WERI-Rb-1 (cell line): ENCODE measurements around the gene TMEM132D.

Source experiments
- DNase-seq: peaks from one replicate; pipeline ENCODE4 v3.0.0-alpha.2; 2020
- H3K27ac ChIP-seq: fragments of 250-450 bp; sonication (Bioruptor Pico); 2 replicates; pipeline ENCODE4 v1.5.1; 2020; ENCODE audit warnings: mild to moderate bottlenecking, moderate library complexity
- H3K27me3 ChIP-seq: fragments of 250-450 bp; sonication (Bioruptor Pico); 2 replicates; pipeline ENCODE4 v1.5.1; 2021; ENCODE audit warnings: mild to moderate bottlenecking, low read depth, moderate library complexity; ENCODE audit not compliant: insufficient read depth, severe bottlenecking
- H3K36me3 ChIP-seq: fragments of 250-450 bp; sonication (Bioruptor Pico); 2 replicates; pipeline ENCODE4 v1.5.1; 2020; ENCODE audit warnings: mild to moderate bottlenecking, moderate library complexity
- H3K4me3 ChIP-seq: 2 replicates; pipeline ENCODE4 v1.5.1; 2011; ENCODE audit warnings: low read depth, mild to moderate bottlenecking, control low read depth, low read length
- H3K9me3 ChIP-seq: fragments of 250-450 bp; sonication (Bioruptor Pico); 2 replicates; pipeline ENCODE4 v1.5.1; 2021; ENCODE audit warnings: mild to moderate bottlenecking, moderate library complexity; ENCODE audit not compliant: severe bottlenecking
- TF ChIP-seq, protein P1 (sequence below): IDR thresholded peaks from 2 replicates; pipeline ENCODE4 v1.5.1; 2011; ENCODE audit warnings: low read depth, mild to moderate bottlenecking, control low read depth, inconsistent platforms, low read length

The TMEM132D gene

GRCh38 chr12:129351481-129351880 lies 552.3 kb downstream of the TMEM132D start:
- Histone ChIP-seq H3K27ac (no peak overlapping the region), H3K36me3 (no peaks in the 10 kb centered on the region), H3K4me3 (no peak overlapping the region), H3K9me3 (no peaks in the 10 kb centered on the region), H3K27me3 (no peaks in the 10 kb centered on the region)
- TF ChIP-seq, protein P1, sequence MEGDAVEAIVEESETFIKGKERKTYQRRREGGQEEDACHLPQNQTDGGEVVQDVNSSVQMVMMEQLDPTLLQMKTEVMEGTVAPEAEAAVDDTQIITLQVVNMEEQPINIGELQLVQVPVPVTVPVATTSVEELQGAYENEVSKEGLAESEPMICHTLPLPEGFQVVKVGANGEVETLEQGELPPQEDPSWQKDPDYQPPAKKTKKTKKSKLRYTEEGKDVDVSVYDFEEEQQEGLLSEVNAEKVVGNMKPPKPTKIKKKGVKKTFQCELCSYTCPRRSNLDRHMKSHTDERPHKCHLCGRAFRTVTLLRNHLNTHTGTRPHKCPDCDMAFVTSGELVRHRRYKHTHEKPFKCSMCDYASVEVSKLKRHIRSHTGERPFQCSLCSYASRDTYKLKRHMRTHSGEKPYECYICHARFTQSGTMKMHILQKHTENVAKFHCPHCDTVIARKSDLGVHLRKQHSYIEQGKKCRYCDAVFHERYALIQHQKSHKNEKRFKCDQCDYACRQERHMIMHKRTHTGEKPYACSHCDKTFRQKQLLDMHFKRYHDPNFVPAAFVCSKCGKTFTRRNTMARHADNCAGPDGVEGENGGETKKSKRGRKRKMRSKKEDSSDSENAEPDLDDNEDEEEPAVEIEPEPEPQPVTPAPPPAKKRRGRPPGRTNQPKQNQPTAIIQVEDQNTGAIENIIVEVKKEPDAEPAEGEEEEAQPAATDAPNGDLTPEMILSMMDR = no peak
- DNase-seq = no peak

GRCh38 chr12:129339336-129339735 lies 564.5 kb downstream of the TMEM132D start:
- Histone ChIP-seq H3K9me3 (peaks cover 4% of the 10 kb centered on the region), H3K27ac (no peak overlapping the region), H3K36me3 (no peaks in the 10 kb centered on the region), H3K27me3 (no peaks in the 10 kb centered on the region), H3K4me3 (no peak overlapping the region)
- DNase-seq = no peak
- TF ChIP-seq, protein P1 = no peak

DNA sequence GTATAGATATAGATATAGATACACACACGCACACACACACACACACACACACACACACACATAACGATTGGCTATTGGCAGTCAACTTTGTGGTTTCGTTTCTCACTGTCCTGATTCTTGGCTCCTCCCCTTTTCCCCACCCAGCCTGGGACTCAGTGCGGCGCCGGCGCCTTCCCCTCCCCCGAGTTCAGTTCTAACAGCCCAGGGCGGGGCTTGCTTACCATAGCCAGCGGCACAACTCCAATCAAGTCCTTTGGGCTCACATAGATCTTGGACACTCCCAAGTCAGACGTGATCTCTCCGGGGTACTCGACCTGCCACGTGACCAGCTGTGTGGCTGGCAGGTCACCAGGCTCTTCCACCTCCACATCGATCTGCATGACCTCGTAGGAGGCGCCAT lies 566.4 kb downstream of the TMEM132D start:
- Histone ChIP-seq H3K4me3 (no peak overlapping the region), H3K27ac (no peak overlapping the region), H3K36me3 (no peaks in the 10 kb centered on the region), H3K27me3 (no peaks in the 10 kb centered on the region), H3K9me3 (peaks cover 4% of the 10 kb centered on the region)
- DNase-seq = no peak
- TF ChIP-seq, protein P1 = no peak

GRCh38 chr12:129335773-129336172 lies 568.1 kb downstream of the TMEM132D start:
- no peak for DNase-seq
- no peaks in the 10 kb centered on the region for H3K36me3 ChIP-seq
- H3K27me3 ChIP-seq = no peaks in the 10 kb centered on the region
- H3K27ac ChIP-seq = no peak overlapping the region
- TF ChIP-seq, protein P1 = no peak
- peaks cover 4% of the 10 kb centered on the region for H3K9me3 ChIP-seq
- H3K4me3 ChIP-seq = no peak overlapping the region

DNA sequence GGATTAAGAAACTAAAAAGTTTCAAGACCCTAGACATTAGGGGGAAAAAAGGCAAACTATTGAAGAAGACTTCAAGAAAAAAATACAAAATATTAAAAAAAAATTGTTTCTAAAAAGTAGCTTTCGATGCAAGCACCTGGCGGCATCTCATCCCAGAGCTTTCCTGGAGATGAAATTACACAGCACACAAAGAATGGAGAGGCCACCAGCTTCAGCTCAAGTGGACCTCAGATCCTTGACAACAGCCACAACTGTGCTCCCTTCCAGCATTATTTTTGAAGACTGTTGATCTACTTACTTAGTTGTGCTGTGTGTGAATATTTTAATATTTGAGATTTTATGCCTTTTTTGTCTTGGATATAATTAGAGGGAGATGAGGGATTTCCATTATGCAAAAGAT lies 571.5 kb downstream of the TMEM132D start:
- DNase-seq = no peak
- peaks cover 4% of the 10 kb centered on the region for H3K9me3 ChIP-seq
- no peaks in the 10 kb centered on the region for H3K27me3 ChIP-seq
- no peak overlapping the region for H3K27ac ChIP-seq
- no peaks in the 10 kb centered on the region for H3K36me3 ChIP-seq
- TF ChIP-seq, protein P1 = no peak
- H3K4me3 ChIP-seq = no peak overlapping the region

- Histone ChIP-seq H3K27ac (no peak overlapping the region), H3K4me3 (no peak overlapping the region), H3K9me3 (peaks cover 4% of the 10 kb centered on the region), H3K27me3 (no peaks in the 10 kb centered on the region), H3K36me3 (no peaks in the 10 kb centered on the region)
- DNase-seq = no peak
- TF ChIP-seq, protein P1 = no peak
These were observed 572.3 kb downstream of the TMEM132D start for GRCh38 chr12:129331356-129332085.
